MM.1S (cell line): ENCODE results near the gene WSB2.

ENCODE experiments used
- CTCF ChIP-seq: fragments of 300-600 bp; sonication (generic); IDR thresholded peaks from 2 replicates; pipeline ENCODE4 v1.5.1; 2016; ENCODE audit warnings: antibody characterized with exemption, low read length, mixed read lengths
- EZH2 ChIP-seq: fragments of 300-600 bp; sonication (generic); optimal IDR thresholded peaks from 2 replicates; pipeline ENCODE3; 2017; ENCODE audit warnings: low read depth, mild to moderate bottlenecking, antibody characterized with exemption, low read length, mixed read lengths
- EZH2phosphoT487 ChIP-seq: fragments of 300-600 bp; sonication (generic); IDR thresholded peaks from 2 replicates; pipeline ENCODE4 v1.6.1; 2018; ENCODE audit warnings: antibody characterized with exemption, low read length

- TF ChIP-seq CTCF, result no peak
- no peak for TF ChIP-seq EZH2
- no peak for TF ChIP-seq EZH2phosphoT487
These were observed 41.6 kb upstream of the WSB2 start for GRCh38 chr12:118102609-118103008.
